Measurements from ENCODE around the gene CHD6.

The CHD6 gene

DNA sequence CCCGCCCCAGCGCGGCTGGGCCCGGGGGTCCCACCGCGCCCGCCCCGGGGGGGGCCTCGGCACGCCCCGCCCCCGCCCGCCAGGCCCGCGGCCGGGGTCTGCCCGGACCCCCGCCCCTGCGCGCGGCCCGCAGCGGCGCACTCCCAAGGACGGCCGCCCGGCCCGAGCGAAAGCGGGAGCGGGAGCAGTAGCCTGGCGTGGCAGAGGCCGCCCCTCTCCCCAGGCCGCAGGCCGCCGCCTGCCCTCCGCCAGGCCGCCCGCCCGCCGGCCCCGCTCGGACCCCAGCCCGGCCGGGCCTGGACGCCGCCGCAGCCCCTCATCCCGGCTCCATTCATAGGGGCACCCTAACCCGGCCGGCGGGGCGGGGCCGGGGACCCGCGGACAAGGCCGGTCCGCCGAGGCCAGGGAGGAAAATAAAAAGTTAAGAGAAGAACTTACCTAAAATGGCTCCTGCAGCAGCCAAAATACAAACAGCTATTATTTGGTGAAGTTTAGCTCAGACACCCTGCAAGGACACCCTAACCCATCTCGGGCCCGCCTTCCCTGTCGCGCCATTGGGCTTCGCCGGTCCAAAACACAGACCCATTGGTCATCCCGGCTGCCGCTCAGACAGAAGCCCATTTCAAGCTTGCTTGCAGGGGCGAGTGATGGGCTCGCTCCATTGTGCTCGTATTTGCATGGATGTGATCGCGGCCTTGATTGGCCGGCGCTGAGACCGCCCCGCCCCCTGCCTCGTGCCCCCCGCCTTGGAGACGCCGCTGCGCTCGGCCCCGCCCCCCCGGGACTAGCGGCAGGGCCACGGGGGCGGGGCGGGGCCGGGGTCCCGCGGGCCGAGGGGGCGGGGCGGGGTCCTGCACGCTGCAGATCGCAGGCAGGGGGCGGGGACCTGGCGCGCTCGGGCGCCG lies at the start of gene CHD6:
TSS of gene CHD6 (minus strand) at position 476 of the 905 bp plus-strand sequence. CDS start 67,040 bp downstream, outside the sequence.
- peak; percentile 100 for DNase-seq (ENCODE audit: low spot score)

- no peak for DNase-seq (ENCODE audit: low spot score)
Observed at GRCh38 chr20:41664584-41664983, 46.4 kb upstream of the CHD6 start.

- no peak for DNase-seq (ENCODE audit: low spot score)
Observed at GRCh38 chr20:41657655-41658054, 39.5 kb upstream of the CHD6 start.

DNA sequence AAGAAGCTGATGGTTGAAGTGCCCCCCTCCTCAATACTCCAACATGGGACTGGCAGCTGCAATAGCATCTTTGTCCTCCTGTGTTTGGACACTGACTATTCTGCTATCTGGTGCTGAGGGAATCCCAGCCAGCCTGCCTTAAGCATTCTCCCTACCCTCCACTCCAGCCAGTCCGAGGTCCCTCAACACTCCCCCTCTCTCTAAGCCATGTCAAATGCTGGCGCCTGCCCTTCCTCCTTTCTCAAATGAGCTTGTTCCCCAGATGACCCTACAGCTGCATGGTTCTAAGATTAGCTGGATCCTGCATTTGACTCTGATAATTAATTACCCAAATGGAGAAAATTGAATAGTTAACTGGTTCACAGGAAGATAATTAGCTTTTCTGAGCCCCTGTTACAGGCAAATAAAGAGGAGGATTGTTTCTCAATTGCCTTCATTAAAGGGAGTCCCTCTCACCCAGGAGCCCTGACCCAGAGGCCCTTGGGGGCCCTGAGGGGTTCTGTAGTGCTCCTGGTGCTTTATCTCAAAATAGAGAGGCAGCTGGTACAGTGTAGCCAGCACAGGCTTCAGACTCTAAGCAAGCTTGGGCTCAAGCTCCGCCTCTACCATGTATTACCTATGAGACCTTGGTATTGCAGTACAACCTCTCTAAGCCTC lies 37.9 kb upstream of the CHD6 start:
- no peak for DNase-seq (ENCODE audit: low spot score)

GRCh38 chr20:41654884-41655283 lies 36.7 kb upstream of the CHD6 start:
- DNase-seq (ENCODE audit: low spot score) = peak; percentile 40

- DNase-seq (ENCODE audit: low spot score) = no peak
Observed at GRCh38 chr20:41654292-41654691, 36.1 kb upstream of the CHD6 start.

GRCh38 chr20:41650231-41650948 lies 32.2 kb upstream of the CHD6 start:
- DNase-seq (ENCODE audit: low spot score) = no peak

GRCh38 chr20:41649489-41649888 lies 31.3 kb upstream of the CHD6 start:
- DNase-seq (ENCODE audit: low spot score) = no peak

DNA sequence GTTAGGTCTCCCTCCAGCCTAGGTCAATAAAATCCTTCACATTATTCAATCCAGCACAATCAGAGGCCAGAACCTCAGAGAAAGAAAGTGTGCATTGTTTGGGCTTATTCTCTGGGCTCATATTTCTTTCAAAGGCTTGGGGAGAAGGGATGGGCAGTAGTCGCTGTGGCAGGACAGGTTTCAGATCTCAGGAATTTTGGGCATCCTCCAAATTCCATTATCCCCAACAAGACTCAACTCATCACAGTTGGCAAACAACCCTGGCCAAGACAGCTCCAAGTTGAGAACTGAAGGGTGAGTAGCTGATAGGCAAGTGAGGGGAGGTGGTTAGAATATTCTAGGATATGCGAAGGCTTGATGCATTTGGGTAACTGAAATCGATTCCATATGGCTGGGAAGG lies 27.2 kb upstream of the CHD6 start:
- DNase-seq (ENCODE audit: low spot score) = no peak

DNA sequence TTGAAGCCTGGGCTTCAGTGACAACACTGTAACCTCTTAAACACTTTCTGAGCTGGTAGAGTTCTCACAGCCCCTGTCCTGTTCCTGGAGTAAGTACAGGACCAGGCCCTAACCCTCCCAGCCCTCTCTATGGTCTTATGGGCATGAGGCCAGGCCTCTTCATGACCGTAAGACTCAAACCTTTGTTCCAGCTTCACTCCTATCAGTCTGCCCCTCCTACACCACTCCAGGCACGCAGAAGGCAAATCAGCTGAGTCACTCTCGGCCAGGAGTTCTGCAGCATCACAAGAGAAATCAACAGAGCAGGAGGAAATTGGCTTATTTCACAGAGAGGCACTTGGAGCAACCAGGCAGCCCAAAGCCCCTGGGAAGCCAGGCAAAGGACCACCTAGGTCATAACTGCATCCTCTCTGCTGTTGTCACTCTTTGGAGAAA lies 25.3 kb upstream of the CHD6 start:
- DNase-seq (ENCODE audit: low spot score) = peak; percentile 4

GRCh38 chr20:41639630-41640029 lies 21.5 kb upstream of the CHD6 start:
- no peak for DNase-seq (ENCODE audit: low spot score)

- no peak for DNase-seq (ENCODE audit: low spot score)
Observed at GRCh38 chr20:41638456-41638855, 20.3 kb upstream of the CHD6 start.

DNA sequence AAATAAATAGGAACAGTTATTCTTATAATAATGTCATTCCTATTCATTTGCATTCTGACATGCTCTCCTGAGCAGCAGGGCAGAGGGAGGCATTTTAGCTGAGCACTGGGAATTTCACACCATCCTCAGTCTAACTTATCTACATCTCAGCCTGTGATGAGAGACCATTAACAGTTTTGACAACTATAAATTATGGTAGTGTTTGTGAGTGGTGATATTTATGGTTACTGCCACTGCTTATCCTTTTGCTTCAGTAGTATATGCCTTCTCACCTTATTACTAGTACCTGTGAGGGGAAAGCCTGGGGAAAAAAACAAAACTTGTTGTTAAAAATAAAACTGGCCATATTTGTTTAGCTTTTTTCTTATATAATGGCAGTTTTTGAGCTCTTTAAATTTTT lies 17.0 kb upstream of the CHD6 start:
- DNase-seq (ENCODE audit: low spot score) = no peak

GRCh38 chr20:41632896-41633295 lies 14.7 kb upstream of the CHD6 start:
- peak; percentile 62 for DNase-seq (ENCODE audit: low spot score)

DNA sequence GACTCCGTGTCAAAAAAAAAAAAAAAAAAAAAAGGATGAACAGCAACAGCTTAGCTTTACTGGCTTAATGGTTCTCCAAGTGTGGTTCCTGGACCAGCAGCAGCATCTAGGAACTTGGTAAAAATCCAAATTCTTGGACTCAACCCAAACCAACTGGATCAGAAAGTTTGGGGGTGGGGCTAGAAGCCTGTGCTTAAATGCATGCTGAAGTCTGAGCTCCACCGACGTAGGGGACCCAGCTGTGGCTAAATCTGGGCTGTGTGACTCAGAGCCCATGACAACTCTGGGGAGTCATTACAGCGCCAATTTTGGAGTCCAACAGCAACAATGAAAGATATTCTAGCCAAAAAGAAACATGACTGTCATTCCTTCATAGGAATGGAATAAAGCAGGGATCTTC lies 13.6 kb upstream of the CHD6 start:
- DNase-seq (ENCODE audit: low spot score) = peak; percentile 92

DNA sequence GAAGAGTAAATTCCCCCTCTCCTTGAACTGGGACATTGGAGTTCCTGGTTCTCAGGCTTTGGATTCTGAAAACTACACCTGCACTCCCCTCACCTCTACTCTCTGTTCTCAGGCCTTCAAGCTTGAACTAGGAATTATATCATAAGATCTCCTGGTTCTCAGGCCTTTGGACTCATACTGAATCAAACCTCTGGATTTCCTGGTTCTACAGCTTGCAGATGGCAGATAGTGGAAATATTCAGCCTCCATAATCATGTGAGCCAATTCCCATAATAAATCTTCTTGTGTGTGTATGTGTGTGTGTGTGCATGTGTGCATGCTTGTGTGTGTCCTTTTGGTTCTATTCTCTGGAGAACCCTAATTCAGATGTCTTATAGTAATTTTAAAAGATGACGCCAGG lies 12.7 kb upstream of the CHD6 start:
- no peak for DNase-seq (ENCODE audit: low spot score)

GRCh38 chr20:41627611-41628244 lies 9.6 kb upstream of the CHD6 start:
- no peak for DNase-seq (ENCODE audit: low spot score)

DNA sequence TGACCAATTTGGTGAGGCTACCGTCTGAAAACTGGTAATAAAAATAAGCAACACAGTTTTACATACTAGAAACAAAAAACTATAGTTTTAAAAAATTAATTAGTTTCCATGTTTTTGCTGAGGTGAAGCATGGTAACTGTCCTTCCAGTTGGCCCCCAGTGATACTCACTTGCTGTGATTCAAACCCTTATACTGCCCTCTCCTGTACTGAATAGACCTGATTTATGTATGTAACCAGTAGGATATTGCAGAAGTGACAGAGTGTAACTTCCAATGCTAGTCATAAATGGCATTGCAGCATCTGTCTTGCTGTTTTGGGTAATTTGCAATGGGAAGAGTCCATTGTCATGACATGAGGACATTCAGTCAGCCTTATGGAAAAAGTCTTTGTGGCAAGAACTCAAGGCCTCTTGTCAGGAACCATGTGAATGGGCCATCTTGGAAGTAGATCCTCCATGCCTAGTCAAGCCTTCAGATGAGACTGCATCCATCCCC lies 8.9 kb upstream of the CHD6 start:
- DNase-seq (ENCODE audit: low spot score) = no peak

DNA sequence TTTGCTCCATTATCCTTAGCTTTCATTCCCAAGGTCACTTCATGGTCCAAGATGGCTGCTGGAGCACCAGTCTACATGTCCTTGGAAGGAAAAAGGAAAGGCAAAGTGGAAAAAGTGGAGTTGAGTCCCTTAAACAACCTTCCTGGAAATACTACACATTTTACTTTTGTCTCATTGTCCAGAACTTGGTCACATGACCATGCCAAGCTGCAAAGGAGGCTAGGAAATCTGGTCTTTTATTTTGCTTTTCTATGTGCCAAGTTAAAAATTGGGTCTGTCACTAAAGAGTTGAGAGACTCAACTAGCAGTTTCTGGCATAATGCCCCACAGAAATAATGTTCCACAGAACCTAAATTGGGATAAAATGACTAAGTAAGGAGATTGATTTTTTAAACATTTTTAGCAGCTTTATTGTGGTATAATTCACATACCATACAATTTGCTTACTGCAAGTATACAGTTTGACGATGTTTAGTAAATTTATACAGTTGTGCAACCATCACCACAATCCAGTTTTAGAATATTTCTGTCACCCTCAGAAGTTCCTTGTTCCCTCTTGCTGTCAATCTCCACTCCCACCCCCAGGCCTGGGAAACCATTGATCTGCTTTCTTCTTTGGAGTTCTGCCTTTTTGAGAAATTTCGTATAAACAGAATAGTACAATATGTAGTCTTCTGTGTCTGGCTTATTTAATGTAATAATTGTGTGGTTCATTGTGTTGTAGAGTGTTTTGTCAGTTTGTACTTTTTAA lies 5.6 kb upstream of the CHD6 start:
- no peak for DNase-seq (ENCODE audit: low spot score)

DNA sequence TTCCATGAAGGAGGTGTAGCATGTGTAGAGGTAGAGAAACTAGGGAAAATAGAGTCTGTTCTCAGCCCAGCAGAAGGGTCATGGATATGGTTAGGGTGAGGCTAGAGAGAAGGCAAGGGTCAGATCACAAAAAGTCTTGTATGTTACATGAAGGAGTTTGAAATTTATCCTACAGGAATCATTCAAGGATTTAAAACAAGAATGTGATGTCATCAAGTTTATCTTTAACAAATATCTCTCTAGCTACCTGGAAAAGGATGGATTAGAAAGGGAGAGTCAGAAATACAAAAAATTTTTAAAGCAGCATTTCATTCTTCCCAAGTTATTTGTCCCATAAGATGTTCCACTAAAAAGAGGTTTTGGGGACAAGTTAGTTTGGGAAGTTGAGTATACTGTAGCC lies 4.4 kb upstream of the CHD6 start:
- no peak for DNase-seq (ENCODE audit: low spot score)

DNA sequence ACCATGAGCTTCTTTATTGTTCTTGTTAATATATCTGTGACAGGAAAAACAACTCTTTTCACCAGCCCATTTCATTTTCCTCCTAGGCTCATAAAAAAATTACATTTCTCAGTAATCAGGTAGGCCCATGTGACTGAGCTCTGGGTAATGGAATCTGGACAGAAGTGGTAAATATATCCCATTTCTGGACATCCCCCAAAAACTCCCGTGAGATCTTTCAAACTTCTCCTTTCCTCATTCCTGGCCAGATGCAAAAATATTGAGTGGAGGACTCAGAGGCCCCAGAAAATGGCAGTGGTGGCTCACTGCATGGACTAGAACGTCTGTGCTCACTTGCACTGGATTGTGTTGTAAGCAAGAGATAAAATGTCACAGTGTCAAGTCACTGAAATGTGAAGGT lies 3.8 kb upstream of the CHD6 start:
- no peak for DNase-seq (ENCODE audit: low spot score)
